ENCODE results near the gene WFDC1. TPM values are rescaled to one million over a fixed set of nuclear protein-coding genes. Genes with fewer than 3 reads are reported as not detected.
"Not testable (repeated sequence)": the region's sequence is repeated elsewhere in the genome, so short reads cannot be mapped to it uniquely, and the experiment has no call there.

WFDC1 gene
- polyA plus RNA-seq, 6 donors from 2014 or later, result not detected

- ATAC-seq (ENCODE audit: low read depth in 2 of 2) (no peak), DNase-seq (no peak)
- H3K4me3 Mint-ChIP-seq, result no peak overlapping the region
- peaks cover 0 to 10% of the 10 kb centered on the region in 2 donors for H3K36me3 Mint-ChIP-seq
- no peak overlapping the region for H3K27ac Mint-ChIP-seq
- H3K27me3 Mint-ChIP-seq, result peaks cover 0 to 17% (median 14%) of the 10 kb centered on the region in 3 donors
- peaks cover 0 to 24% (median 12%) of the 10 kb centered on the region in 7 donors for H3K9me3 Mint-ChIP-seq
- H3K4me1 Mint-ChIP-seq, result no peaks in the 10 kb centered on the region
These were observed 37.5 kb downstream of the WFDC1 start for GRCh38 chr16:84331998-84332780.

- no peak for DNase-seq
- ATAC-seq (ENCODE audit: low read depth in 2 of 2), result no peak
- Mint-ChIP-seq H3K4me3 (no peak overlapping the region), H3K27me3 (peaks cover 0 to 11% (median 8%) of the 10 kb centered on the region in 3 donors), H3K36me3 (peaks cover 0 to 10% of the 10 kb centered on the region in 2 donors), H3K27ac (no peak overlapping the region), H3K4me1 (no peaks in the 10 kb centered on the region), H3K9me3 (peaks cover 4 to 29% (median 17%) of the 10 kb centered on the region in 7 donors)
These were observed 38.5 kb downstream of the WFDC1 start for GRCh38 chr16:84332975-84333684.

GRCh38 chr16:84334058-84334457 lies 39.4 kb downstream of the WFDC1 start:
- H3K9me3 Mint-ChIP-seq, result peaks cover 4 to 29% (median 17%) of the 10 kb centered on the region in 7 donors
- peaks cover 0 to 10% (median 8%) of the 10 kb centered on the region in 3 donors for H3K27me3 Mint-ChIP-seq
- no peak for DNase-seq
- no peak overlapping the region for H3K4me3 Mint-ChIP-seq
- H3K36me3 Mint-ChIP-seq, result peaks cover 0 to 10% of the 10 kb centered on the region in 2 donors
- no peak overlapping the region for H3K27ac Mint-ChIP-seq
- no peak for ATAC-seq (ENCODE audit: low read depth in 2 of 2)
- H3K4me1 Mint-ChIP-seq, result no peaks in the 10 kb centered on the region

- Mint-ChIP-seq H3K27me3 (peaks cover 0 to 12% (median 10%) of the 10 kb centered on the region in 3 donors), H3K36me3 (peaks cover 0 to 10% of the 10 kb centered on the region in 2 donors), H3K4me1 (no peaks in the 10 kb centered on the region), H3K4me3 (peak overlapping the region in 1 of 8 donors; percentile 5), H3K27ac (no peak overlapping the region), H3K9me3 (peaks cover 4 to 29% (median 17%) of the 10 kb centered on the region in 7 donors)
- DNase-seq, result no peak
- ATAC-seq (ENCODE audit: low read depth in 2 of 2), result no peak
These were observed 39.8 kb downstream of the WFDC1 start for GRCh38 chr16:84334482-84334881.

GRCh38 chr16:84337236-84337635 lies 42.6 kb downstream of the WFDC1 start:
- peaks cover 0 to 12% (median 0%) of the 10 kb centered on the region in 3 donors for H3K27me3 Mint-ChIP-seq
- not testable (repeated sequence) for ATAC-seq (ENCODE audit: low read depth in 2 of 2); H3K4me1 Mint-ChIP-seq; H3K4me3 Mint-ChIP-seq; H3K36me3 Mint-ChIP-seq; DNase-seq
- peak overlapping the region in 1 of 6 donors; percentile 28 for H3K27ac Mint-ChIP-seq
- H3K9me3 Mint-ChIP-seq, result peaks cover 4 to 29% (median 17%) of the 10 kb centered on the region in 7 donors

- ATAC-seq (ENCODE audit: low read depth in 2 of 2) (no peak), DNase-seq (no peak)
- Mint-ChIP-seq H3K4me3 (no peak overlapping the region), H3K27me3 (peaks cover 0 to 6% (median 5%) of the 10 kb centered on the region in 3 donors), H3K4me1 (no peaks in the 10 kb centered on the region), H3K9me3 (peaks cover 4 to 27% (median 17%) of the 10 kb centered on the region in 7 donors), H3K27ac (peak overlapping the region in 1 of 6 donors; percentile 89), H3K36me3 (peaks cover 0 to 10% of the 10 kb centered on the region in 2 donors)
These were observed 44.6 kb downstream of the WFDC1 start for GRCh38 chr16:84339311-84339710.

GRCh38 chr16:84339766-84340165 lies 45.1 kb downstream of the WFDC1 start:
- Mint-ChIP-seq H3K9me3 (peaks cover 4 to 25% (median 17%) of the 10 kb centered on the region in 7 donors), H3K4me3 (no peak overlapping the region), H3K36me3 (peaks cover 0 to 10% of the 10 kb centered on the region in 2 donors), H3K27ac (peak overlapping the region in 2 of 6 donors; percentile 50 to 89), H3K27me3 (peaks cover 0 to 8% (median 6%) of the 10 kb centered on the region in 3 donors), H3K4me1 (no peaks in the 10 kb centered on the region)
- DNase-seq (no peak), ATAC-seq (ENCODE audit: low read depth in 2 of 2) (no peak)

GRCh38 chr16:84340325-84341040 lies 45.8 kb downstream of the WFDC1 start:
- peaks cover 4 to 18% (median 16%) of the 10 kb centered on the region in 7 donors for H3K9me3 Mint-ChIP-seq
- DNase-seq, result no peak

GRCh38 chr16:84341528-84342295 lies 47.0 kb downstream of the WFDC1 start:
- ATAC-seq (ENCODE audit: low read depth in 2 of 2), result no peak
- no peak for DNase-seq
- H3K9me3 Mint-ChIP-seq, result peaks cover 4 to 10% (median 8%) of the 10 kb centered on the region in 7 donors
- H3K27me3 Mint-ChIP-seq, result peaks cover 2 to 12% (median 9%) of the 10 kb centered on the region in 3 donors
- H3K4me1 Mint-ChIP-seq, result no peaks in the 10 kb centered on the region
- peak overlapping the region in 1 of 6 donors; percentile 79 for H3K27ac Mint-ChIP-seq
- peak overlapping the region in 1 of 8 donors; percentile 66 for H3K4me3 Mint-ChIP-seq
- H3K36me3 Mint-ChIP-seq, result no peaks in the 10 kb centered on the region

More at GRCh38 chr16:84340325-84341040, 45.8 kb downstream of the WFDC1 start:
- no peak for ATAC-seq (ENCODE audit: low read depth in 2 of 2)
- no peaks in the 10 kb centered on the region for H3K4me1 Mint-ChIP-seq
- H3K4me3 Mint-ChIP-seq, result no peak overlapping the region
- H3K27ac Mint-ChIP-seq, result no peak overlapping the region
- peaks cover 0 to 5% of the 10 kb centered on the region in 2 donors for H3K36me3 Mint-ChIP-seq
- H3K27me3 Mint-ChIP-seq, result peaks cover 0 to 8% (median 6%) of the 10 kb centered on the region in 3 donors

- not testable (repeated sequence) for ATAC-seq (ENCODE audit: low read depth in 2 of 2); H3K4me3 Mint-ChIP-seq; DNase-seq; H3K27ac Mint-ChIP-seq; H3K9me3 Mint-ChIP-seq; H3K36me3 Mint-ChIP-seq; H3K4me1 Mint-ChIP-seq
- H3K27me3 Mint-ChIP-seq, result peaks cover 4 to 18% (median 13%) of the 10 kb centered on the region in 3 donors
These were observed 49.1 kb downstream of the WFDC1 start for GRCh38 chr16:84343800-84344199.

- no peak for ATAC-seq (ENCODE audit: low read depth in 2 of 2)
- DNase-seq, result no peak
- H3K4me3 Mint-ChIP-seq, result no peak overlapping the region
- no peaks in the 10 kb centered on the region for H3K36me3 Mint-ChIP-seq
- peaks cover 4 to 19% (median 16%) of the 10 kb centered on the region in 3 donors for H3K27me3 Mint-ChIP-seq
- H3K4me1 Mint-ChIP-seq, result no peaks in the 10 kb centered on the region
- H3K27ac Mint-ChIP-seq, result no peak overlapping the region
- H3K9me3 Mint-ChIP-seq, result peaks cover 0 to 3% (median 0%) of the 10 kb centered on the region in 7 donors
These were observed 50.1 kb downstream of the WFDC1 start for GRCh38 chr16:84344781-84345180.

- H3K4me3 Mint-ChIP-seq, result no peak overlapping the region
- H3K4me1 Mint-ChIP-seq, result no peaks in the 10 kb centered on the region
- no peak overlapping the region for H3K27ac Mint-ChIP-seq
- ATAC-seq (ENCODE audit: low read depth in 2 of 2) (no peak), DNase-seq (no peak)
- H3K36me3 Mint-ChIP-seq, result no peaks in the 10 kb centered on the region
- H3K27me3 Mint-ChIP-seq, result peaks cover 9 to 32% (median 21%) of the 10 kb centered on the region in 3 donors
- peaks cover 0 to 3% (median 0%) of the 10 kb centered on the region in 7 donors for H3K9me3 Mint-ChIP-seq
These were observed 52.5 kb downstream of the WFDC1 start for GRCh38 chr16:84347161-84347560.
